ENCODE results near the gene DLX3.
A peak's percentile ranks its signal among the peaks of the same experiment; 100 is the strongest.
"Not testable (repeated sequence)": the region's sequence is repeated elsewhere in the genome, so short reads cannot be mapped to it uniquely, and the experiment has no call there.

DLX3 gene

GRCh38 chr17:49995055-49995738 is at the start of gene DLX3:
TSS of gene DLX3 (minus strand) at chr17:49995224. CDS start at chr17:49994998, 226 bp downstream.
- DNase-seq (ENCODE audit: low read depth), result no peak

DNA sequence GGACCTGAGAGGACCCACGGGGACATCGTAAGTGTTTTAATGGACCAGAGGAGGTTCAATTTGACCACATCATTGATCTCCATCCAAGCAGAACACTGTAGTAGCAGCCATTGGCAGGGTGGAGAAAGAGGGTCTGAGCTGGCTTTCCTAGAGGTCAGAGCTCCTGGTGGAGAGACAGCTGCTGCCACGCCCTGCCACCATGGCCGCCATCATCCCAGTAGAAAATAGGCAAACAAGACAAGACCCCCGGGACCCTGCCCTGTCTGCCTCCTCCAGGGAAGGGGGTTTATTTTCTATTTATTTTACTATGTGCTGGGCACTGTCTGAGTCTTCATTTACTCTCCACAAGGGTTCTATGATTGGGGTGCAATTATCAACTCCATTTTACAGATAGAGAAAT is 49.5 kb upstream of the DLX3 start:
- no peak for DNase-seq (ENCODE audit: low read depth)

DNA sequence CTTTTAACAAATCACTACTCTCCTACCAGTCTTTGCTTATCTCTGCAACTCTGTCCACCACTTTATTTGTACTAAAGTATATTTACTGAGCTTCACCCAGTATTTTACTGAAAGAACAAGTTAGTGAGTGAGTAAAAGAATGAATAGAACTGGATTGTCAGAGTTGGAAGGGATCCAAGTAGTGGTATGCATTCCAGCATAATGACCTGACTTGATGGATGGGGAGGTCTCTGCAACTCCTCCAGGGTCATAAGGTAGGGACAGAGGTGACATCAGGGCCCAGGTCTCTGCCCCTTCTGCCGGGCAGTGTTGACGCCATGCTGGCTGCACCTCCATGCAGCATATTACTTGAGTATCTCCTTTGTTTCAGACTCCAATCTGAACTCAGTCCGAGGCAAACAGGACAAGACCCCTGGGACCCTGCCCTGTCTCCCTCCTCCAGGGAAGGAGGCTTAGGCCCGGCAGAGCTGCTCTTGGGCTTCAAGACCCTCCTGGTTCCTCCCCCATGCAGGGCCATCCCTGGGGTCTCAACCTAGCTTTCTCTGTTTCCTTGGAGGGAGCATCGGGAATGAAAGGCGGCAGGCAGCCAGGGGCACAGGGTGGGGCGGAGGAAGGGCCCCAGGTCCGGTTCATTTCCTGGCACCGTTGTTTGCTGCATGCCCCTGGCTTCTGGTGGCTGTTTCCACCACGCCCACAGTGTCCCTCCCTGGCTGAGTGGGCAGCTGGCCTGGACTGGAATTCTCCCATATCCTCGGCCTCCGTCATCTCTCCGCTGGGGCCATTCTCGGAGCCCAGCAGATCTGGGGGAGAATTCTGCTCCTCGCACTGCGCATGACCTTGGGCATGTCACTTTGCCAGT is 48.5 kb upstream of the DLX3 start:
- no peak for DNase-seq (ENCODE audit: low read depth)

DNA sequence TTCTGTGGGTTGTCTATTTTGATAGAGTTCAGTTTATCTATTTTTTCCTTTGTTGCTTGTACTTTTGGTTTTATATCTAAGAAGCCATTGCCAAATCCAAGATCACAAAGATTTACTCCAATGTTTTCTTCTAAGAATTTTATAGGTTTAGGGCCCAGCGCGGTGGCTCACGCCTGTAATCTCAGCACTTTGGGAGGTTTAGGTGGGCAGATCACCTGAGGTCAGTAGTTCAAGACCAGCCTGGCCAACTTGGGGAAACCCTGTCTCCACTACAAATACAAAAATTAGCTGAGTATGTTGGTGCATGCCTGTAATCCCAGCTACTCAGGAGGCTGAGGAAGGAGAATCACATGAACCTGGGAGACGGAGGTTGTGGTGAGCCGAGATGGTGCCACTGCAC is 47.2 kb upstream of the DLX3 start:
- DNase-seq (ENCODE audit: low read depth), result no peak

- DNase-seq (ENCODE audit: low read depth), result not testable (repeated sequence)
Measured at GRCh38 chr17:50040496-50040895, 45.5 kb upstream of the DLX3 start.

DNA sequence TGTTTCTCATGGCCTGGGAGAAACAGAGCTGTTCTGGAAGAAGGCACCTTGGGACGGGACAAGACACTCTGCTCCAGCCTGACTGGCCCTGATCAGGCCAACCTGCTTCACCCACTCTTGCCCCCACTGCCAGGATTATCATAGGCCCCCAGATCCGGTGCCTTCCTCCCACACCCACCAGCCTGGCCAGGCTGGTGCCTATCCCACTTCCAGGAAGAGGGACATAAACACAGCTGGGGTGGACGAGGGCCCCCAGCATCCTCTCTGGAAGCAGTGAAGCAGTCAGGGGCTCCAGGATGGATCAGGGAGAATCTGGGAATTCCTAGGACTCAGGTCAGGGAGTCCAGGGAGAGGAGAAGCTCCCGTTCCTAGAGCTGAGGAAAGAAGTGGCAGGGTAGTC is 44.0 kb upstream of the DLX3 start:
- no peak for DNase-seq (ENCODE audit: low read depth)

- DNase-seq (ENCODE audit: low read depth), result no peak
Measured at GRCh38 chr17:50037321-50038107, 42.5 kb upstream of the DLX3 start.

GRCh38 chr17:50036455-50037261 is 41.6 kb upstream of the DLX3 start:
- DNase-seq (ENCODE audit: low read depth), result no peak

GRCh38 chr17:50035945-50036344 is 40.9 kb upstream of the DLX3 start:
- DNase-seq (ENCODE audit: low read depth), result no peak

- no peak for DNase-seq (ENCODE audit: low read depth)
Measured at GRCh38 chr17:50035421-50035879, 40.4 kb upstream of the DLX3 start.

DNA sequence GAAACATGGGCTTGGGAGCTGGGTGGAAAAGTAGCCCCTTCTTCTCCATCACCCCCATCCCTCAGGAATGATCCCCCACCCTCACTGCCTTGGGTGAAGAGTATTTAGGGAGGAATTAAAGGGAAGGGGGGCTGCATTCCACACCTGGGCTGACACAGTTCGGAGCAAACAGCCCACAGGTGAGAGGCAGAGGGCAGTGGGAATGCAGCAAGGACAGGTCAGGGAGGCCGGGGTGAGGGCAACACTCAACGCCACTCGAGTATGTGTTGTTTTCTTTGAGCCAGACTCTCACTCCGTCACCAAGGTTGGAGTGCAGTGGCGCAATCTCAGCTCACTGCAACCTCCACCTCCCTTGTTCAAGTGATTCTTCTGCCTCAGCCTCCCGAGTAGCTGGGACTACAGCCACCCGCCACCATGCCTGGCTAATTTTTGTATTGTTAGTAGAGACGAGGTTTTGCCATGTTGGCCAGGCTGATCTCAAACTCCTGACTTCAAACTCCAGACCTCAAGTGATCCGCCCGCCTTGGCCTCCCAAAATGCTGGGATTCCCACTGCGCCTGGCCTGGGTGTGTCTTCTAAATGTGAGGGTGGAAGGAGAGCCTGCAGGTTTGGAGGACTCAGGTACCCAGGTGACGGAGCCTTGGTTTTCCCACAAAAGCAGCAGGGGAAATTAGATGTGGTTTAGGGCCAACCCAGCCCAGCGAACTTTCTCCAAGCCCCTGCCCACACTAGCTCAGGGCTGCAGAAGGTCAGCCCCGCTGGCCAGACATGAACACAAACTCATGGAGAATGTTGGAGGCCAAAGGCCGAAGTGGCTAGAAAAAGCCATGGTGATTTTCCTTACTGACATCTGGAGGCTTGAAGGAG is 39.7 kb upstream of the DLX3 start:
- no peak for DNase-seq (ENCODE audit: low read depth)

GRCh38 chr17:50033316-50033715 is 38.3 kb upstream of the DLX3 start:
- no peak for DNase-seq (ENCODE audit: low read depth)

DNA sequence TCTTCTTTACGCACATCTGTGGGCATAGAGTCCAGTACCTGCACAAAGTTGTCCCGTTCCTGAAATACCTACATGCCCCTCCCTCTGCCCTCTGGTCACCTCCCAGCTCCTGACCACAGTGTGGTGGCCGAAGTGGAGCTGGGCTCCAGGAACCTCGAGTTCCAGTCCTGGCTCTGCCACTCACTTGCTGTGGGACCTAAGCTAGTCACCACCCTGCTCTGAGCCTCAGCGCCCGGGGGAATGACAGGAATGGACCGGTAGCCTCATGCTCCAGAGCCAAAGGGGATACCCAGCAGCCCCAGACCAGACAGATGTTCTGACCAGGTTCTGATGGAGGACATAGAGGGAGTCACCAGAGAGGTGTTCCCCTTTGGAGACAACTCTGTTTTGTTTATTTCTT is 34.2 kb upstream of the DLX3 start:
- DNase-seq (ENCODE audit: low read depth), result no peak

DNA sequence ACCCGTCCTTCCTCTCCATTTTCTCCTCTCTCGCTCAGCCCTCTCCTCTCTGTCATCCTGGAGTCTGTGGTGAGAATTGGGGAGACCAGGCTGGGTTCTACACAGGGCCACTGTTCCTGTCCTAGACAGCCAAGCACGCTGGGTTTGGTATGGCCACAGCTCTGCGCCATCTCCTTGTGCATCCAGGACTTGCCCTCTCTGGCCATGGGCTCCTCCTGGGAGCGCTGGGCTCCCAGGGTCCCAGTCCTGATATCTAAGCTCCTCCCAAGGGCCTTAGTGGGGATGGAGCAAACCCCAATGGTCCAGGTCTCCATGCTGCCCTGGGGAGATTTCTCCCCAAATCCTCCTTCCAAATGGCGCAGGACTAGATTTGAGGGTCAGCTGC is 33.7 kb upstream of the DLX3 start:
- no peak for DNase-seq (ENCODE audit: low read depth)

DNA sequence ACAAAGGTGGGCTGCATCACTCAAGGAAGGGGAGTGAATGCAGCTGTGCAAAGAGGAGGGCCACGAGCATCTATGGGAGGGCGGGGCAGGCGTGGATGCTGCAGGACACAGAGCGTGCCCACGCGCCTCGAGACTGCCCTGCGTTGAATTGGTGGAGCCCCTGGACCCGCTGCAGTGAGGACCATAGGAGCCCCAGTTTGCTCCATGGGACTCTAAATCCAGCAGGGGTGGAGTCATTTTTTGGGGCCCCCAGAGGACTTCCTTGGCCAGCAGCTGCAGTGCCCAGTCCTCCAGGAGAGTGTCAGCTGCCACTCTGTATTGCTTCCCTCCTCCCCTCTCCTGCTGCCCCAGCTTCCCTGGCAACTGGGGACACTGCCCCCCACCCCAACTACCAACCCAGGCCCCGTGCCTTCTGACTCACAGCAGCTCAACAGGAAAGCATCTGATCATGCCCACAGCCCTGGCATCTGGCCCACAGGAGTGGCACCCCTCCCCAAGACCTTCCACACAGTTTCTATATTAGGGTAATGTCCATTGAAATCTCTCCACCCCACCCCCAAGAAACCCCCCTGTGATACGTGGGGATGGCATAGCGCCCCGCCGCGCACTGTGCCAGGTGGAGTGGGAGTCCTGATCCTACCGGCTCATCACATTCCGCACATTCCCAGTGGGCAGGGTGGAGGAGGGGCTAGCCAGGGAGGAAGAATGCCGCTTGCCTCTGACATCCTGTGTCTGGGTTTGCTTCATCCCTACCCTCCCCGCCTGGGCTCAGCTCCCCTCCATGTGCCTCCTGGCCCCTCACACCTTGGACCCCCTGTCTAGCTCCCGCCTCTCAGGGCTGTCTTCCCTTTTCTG is 33.1 kb upstream of the DLX3 start:
- no peak for DNase-seq (ENCODE audit: low read depth)

DNA sequence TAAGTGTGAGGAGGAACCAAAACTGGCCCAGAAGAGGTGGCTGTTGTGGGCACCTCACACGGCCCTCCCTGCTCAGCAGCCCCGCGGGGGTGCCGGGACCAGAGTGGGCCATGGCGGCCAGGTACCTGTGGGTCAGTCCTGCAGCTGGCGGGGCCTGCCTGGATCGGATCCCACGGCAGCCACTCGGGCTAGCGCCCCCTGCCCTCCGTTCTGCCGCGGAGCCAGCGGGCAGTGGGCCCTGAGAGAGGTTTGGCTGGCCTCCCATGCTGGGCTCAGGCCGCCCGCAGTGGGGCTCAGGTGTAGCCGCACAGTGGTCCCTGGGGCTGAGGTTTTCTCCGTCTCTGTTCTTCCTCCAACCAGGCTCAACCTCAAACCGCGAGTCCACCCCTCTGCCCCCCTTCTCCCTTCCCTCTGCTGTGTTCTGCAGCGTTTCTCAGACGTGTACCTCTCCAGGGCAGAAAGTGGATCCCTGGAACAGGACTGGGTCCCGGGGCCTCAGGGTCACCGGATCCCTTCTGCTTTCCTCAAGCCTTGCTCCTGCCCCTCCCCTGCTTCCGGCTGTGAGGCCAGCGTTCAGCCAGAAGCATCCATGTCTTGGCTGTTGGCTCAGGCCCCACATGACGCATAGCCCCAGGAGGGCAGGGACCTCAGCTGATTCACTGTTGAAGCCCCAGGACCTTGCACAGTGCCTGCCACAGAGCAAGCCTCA is 32.3 kb upstream of the DLX3 start:
- no peak for DNase-seq (ENCODE audit: low read depth)

GRCh38 chr17:50026837-50027171 is 31.8 kb upstream of the DLX3 start:
- DNase-seq (ENCODE audit: low read depth), result peak; percentile 74

GRCh38 chr17:50026046-50026675 is 31.1 kb upstream of the DLX3 start:
- no peak for DNase-seq (ENCODE audit: low read depth)

- no peak for DNase-seq (ENCODE audit: low read depth)
Measured at GRCh38 chr17:50024808-50025207, 29.8 kb upstream of the DLX3 start.

All from stimulated activated CD8-positive, alpha-beta memory T cell treated with anti-CD3 and anti-CD28 coated beads, Interleukin-15, amount 100 ng/mL, for 24 hours (primary cell).